ENCODE results near the gene GATA2. TPM values are rescaled to one million over a fixed set of nuclear protein-coding genes. Genes with fewer than 3 reads are reported as not detected.
A peak's percentile ranks its signal among the peaks of the same experiment; 100 is the strongest.

The GATA2 gene
- total RNA-seq (10 to 100 TPM in 3 of 4 donors, 1 to 10 TPM in 1; 9.7 to 18.1 (median 15.4) TPM), polyA plus RNA-seq (14.3 TPM)
- long read RNA-seq, donor 1, partial matches to known transcripts = 28 of 39 reads
- long read RNA-seq, donor 1, other reads (novel, unspliced or antisense) = 9 of 39 reads
- long read RNA-seq, donor 2, partial matches to known transcripts = 7 of 11 reads
- long read RNA-seq, donor 2, other reads (novel, unspliced or antisense) = 4 of 11 reads
- long read RNA-seq, donor 3, partial matches to known transcripts = 32 of 47 reads
- long read RNA-seq, donor 3, other reads (novel, unspliced or antisense) = 13 of 47 reads
- long read RNA-seq, donor 4, partial matches to known transcripts = 12 of 17 reads
- long read RNA-seq, donor 4, other reads (novel, unspliced or antisense) = 3 of 17 reads

DNA sequence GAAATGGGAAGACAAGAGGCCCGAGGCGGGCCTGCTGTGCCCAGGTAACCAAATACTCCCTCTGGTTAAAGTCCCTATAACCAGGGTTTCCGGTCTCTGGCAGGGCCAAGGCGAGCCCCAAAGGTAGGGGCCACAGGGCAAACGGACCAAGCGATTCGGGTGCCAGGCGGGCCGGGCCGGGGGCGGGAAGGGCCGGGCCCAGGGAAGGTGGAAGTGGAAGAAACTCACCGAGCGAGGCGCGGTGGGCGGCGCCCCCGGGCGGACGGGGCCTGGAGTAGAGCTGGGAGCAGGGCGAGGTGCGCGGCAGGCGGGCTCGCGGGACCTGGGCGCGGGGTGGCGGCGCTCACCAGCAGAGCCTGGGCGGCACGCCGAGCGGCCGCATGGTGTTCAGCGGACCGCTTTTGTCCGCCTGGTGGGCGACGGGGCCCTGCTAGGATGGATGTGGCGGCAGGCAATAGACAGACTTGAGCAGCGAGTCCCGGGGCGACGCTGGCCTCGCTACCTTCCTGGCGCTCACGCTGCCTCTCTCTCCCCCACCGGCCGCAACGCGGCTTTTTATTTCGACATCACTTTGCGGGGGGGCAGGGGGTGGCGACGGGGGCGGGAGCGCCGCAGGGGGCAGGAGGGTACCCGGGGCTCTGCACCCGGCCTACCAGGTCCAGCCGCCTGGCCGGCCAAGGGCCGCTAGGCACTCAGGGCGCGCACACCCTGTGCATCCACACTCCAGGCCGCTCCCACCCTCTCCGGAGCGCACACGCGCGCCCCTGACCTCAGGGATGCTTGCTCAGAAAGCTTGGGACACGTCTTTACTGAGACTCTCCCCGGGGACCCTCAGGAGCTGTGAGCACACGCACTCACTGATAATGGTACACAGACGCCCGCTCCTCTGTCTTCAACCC lies at the start of gene GATA2:
Gene GATA2 (minus strand): TSS at position 531 of the 899 bp plus-strand sequence. CDS start 6,170 bp downstream, outside the sequence.
- Histone ChIP-seq H3K4me3 (ENCODE audit: low read length) (no peak within 1 kb of the TSS), H3K9me3 (ENCODE audit: control insufficient read depth, low read length) (no peaks in the 10 kb centered on the region), H3K27me3 (ENCODE audit: control insufficient read depth, insufficient read depth) (no peaks in the 10 kb centered on the region), H3K4me1 (ENCODE audit: control insufficient read depth, insufficient read depth, low read length) (no peaks in the 10 kb centered on the region), H3K27ac (ENCODE audit: low read length) (no peak within 1 kb of the TSS)
- DNase-seq = peak; percentile 47 to 78 (median 66)
- ATAC-seq = peak in 1 of 2 donors; percentile 2
- intact Hi-C loops (cut with DNase I) = loop anchor here (10.0 kb wide), 4 partner anchors 68 to 418 kb away; no protein-coding TSS in a partner anchor
- WGBS = 42% methylated on average over 78 of the region's 78 CpGs

DNA sequence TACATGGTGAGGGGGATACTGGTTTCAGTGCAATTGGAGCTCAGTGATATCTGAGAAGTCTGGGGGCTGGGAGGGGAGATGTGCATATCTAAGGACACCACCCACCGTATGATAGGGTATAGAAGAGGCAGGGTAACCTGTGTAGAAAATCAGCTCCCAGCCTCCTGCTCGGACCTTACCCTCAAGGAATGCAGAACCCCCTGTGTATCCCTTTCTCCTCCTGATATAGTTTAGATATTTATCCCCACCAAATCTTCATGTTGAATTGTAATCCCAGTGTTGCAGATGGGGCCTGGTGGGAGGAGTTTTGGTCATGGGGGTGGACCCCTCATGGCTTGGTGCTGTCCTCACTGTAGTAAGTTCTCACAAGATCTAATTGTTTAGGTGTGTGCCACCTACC lies 48.2 kb upstream of the GATA2 start:
- Histone ChIP-seq H3K4me1 (ENCODE audit: control insufficient read depth, insufficient read depth, low read length) (no peaks in the 10 kb centered on the region), H3K27me3 (ENCODE audit: control insufficient read depth, insufficient read depth) (no peaks in the 10 kb centered on the region), H3K4me3 (ENCODE audit: low read length) (no peak overlapping the region), H3K27ac (ENCODE audit: low read length) (no peak overlapping the region), H3K9me3 (ENCODE audit: control insufficient read depth, low read length) (no peaks in the 10 kb centered on the region)
- intact Hi-C loops (cut with DNase I) = no loop called here
- no peak for DNase-seq
- no peak for ATAC-seq
- 88% methylated on average over 2 of the region's 2 CpGs for WGBS

DNA sequence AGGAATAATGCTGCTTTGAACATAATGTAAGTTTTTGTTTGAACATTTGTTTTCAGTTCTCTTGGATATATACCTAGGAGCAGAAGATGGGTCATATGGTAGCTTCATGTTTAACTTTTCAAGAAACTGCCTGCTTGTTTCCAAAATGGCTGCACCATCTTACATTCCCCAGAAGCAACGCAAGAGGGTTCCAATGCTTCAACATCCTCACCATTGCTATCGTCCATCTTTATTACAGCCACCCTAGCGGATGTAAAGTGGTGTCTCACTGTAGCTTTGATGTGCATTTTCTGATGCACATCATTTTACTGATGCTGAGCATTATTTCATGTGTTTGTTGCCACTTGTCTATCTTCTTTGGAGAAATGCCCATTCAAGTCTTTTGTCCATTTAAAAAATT lies 46.4 kb upstream of the GATA2 start:
- Histone ChIP-seq H3K27me3 (ENCODE audit: control insufficient read depth, insufficient read depth) (no peaks in the 10 kb centered on the region), H3K9me3 (ENCODE audit: control insufficient read depth, low read length) (no peaks in the 10 kb centered on the region), H3K4me3 (ENCODE audit: low read length) (no peak overlapping the region), H3K4me1 (ENCODE audit: control insufficient read depth, insufficient read depth, low read length) (no peaks in the 10 kb centered on the region), H3K27ac (ENCODE audit: low read length) (no peak overlapping the region)
- intact Hi-C loops (cut with DNase I) = no loop called here
- ATAC-seq (no peak), DNase-seq (no peak)
- WGBS = 95% methylated on average over 3 of the region's 3 CpGs

- no peak overlapping the region for H3K4me3 ChIP-seq (ENCODE audit: low read length)
- DNase-seq (no peak), ATAC-seq (no peak)
- H3K27me3 ChIP-seq (ENCODE audit: control insufficient read depth, insufficient read depth) = no peaks in the 10 kb centered on the region
- intact Hi-C loops (cut with DNase I) = no loop called here
- H3K4me1 ChIP-seq (ENCODE audit: control insufficient read depth, insufficient read depth, low read length) = no peaks in the 10 kb centered on the region
- H3K27ac ChIP-seq (ENCODE audit: low read length) = no peak overlapping the region
- WGBS = 75% methylated on average over 4 of the region's 4 CpGs
- no peaks in the 10 kb centered on the region for H3K9me3 ChIP-seq (ENCODE audit: control insufficient read depth, low read length)
These were observed 44.2 kb upstream of the GATA2 start for GRCh38 chr3:128537091-128537703.

DNA sequence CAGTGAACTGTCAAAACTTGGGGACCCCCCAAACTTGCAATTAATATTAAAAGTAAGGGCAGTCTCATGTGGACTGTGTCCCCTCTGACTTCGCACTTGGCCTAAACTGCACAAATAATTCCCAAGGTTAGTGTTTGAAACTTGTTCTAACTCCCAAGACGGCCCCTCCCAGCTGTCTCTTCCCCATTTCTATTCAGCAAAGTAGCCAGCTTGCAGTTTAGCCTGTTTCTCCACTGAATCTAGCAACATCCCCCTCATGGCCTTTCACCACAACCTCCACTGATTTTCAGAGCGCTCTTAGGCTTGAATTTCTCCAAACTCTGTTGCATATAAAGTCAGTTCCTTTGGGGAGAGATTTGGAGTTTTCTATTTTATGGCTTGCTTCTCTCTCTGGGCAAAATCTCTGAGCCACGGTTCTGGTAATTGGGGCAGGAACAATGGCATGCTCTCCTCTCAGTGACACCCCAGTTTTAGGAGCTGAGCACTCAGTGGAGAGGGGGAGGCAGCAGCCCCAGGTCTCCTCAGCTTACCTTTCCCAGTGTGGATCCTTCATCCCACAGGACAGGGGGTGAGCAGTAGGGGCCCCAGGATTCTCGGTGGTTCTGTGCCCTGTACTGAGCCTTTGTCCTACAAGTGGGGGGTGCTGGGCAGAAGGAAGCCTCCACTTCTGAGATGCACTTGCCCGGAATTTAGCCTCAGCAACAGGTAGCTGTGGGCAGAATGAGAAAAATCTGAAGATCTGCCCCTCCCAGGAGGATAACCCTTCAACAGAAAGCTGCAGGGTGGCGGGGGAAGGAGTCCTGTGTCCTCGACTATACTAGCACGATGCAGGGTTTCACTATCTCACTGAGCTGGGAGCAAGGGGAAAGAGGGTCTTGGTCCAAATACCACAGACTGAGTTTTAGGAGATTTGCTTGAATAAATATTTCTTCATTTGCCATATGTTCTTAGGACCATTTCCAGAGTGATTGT lies 39.3 kb upstream of the GATA2 start:
- Histone ChIP-seq H3K9me3 (ENCODE audit: control insufficient read depth, low read length) (no peaks in the 10 kb centered on the region), H3K27ac (ENCODE audit: low read length) (no peak overlapping the region), H3K4me1 (ENCODE audit: control insufficient read depth, insufficient read depth, low read length) (no peaks in the 10 kb centered on the region), H3K27me3 (ENCODE audit: control insufficient read depth, insufficient read depth) (no peaks in the 10 kb centered on the region), H3K4me3 (ENCODE audit: low read length) (no peak overlapping the region)
- ATAC-seq (peak; percentile 11 to 55), DNase-seq (no peak)
- intact Hi-C loops (cut with DNase I) = no loop called here
- WGBS = 70% methylated on average over 9 of the region's 9 CpGs

DNA sequence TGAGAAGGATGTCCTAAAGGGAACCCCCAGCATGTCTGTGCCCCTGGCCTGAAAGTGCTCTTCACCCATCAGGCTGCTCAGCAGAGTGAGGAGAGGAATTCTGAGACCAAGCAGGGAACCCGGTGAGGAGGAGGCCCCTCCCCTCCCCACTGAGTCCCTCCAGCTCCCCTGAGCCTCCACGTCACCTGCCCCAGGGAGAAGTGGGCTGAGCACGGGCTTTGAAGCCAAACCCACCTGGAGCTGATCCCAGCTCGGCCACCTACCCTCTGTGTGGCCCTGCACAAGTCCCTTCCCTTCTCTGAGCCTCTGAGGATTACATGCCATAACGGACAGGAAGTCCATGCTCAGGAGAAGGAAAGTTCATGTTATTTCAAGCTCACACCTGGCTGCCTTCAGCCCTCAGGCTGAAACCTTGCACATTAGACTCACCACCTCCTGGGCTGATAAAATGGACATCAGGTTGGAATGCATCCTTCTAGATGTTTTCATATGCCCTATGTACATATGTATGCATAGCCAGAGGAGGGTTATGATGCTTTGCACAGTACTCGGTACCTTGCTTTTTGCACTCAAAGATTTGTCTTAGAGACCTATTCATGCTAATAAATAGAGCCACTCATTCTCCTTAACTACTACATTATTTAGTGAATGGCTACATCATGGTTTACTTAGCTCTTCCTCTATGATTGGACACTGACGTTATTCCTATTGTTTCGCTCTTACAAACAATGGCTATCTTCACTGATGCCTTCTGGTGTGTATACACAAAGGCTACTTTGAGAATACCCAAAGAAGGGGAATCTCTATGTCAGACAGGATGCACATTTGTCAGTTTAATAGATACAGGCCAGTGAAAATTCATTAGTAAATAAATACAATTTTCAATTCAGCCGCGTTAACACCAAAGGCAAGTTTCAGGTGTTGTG lies 31.6 kb upstream of the GATA2 start:
- Histone ChIP-seq H3K9me3 (ENCODE audit: control insufficient read depth, low read length) (no peaks in the 10 kb centered on the region), H3K4me3 (ENCODE audit: low read length) (no peak overlapping the region), H3K4me1 (ENCODE audit: control insufficient read depth, insufficient read depth, low read length) (no peaks in the 10 kb centered on the region), H3K27me3 (ENCODE audit: control insufficient read depth, insufficient read depth) (no peaks in the 10 kb centered on the region), H3K27ac (ENCODE audit: low read length) (no peak overlapping the region)
- DNase-seq (no peak), ATAC-seq (peak; percentile 31 to 69)
- intact Hi-C loops (cut with DNase I) = no loop called here
- 67% methylated on average over 10 of the region's 10 CpGs for WGBS

DNA sequence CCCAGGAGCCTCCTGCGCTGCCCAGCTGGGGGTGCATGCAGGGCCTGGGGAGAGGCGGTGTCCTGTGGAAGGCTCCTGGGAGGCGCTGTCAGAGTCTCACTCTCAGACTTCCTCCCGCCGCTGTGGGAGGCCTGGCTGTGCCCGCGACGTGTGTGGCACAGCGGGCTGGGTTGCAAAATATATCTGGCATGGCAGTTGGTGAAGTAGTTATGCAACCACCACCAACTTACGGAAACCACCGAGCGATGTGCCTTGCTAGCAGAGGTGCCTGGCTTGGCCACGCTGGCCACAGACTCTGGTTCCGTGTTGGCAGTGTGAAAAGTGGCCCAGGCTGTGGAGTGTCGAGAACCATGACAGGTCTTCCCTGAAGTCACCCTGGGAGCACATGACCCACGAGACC lies 30.6 kb upstream of the GATA2 start:
- intact Hi-C loops (cut with DNase I) = no loop called here
- H3K9me3 ChIP-seq (ENCODE audit: control insufficient read depth, low read length) = no peaks in the 10 kb centered on the region
- 89% methylated on average over 16 of the region's 16 CpGs for WGBS
- ATAC-seq (peak; percentile 21 to 24), DNase-seq (peak in 1 of 3 donors; percentile 44)
- no peak overlapping the region for H3K4me3 ChIP-seq (ENCODE audit: low read length)
- H3K27ac ChIP-seq (ENCODE audit: low read length) = no peak overlapping the region
- H3K4me1 ChIP-seq (ENCODE audit: control insufficient read depth, insufficient read depth, low read length) = no peaks in the 10 kb centered on the region
- H3K27me3 ChIP-seq (ENCODE audit: control insufficient read depth, insufficient read depth) = no peaks in the 10 kb centered on the region

- Histone ChIP-seq H3K9me3 (ENCODE audit: control insufficient read depth, low read length) (no peaks in the 10 kb centered on the region), H3K4me3 (ENCODE audit: low read length) (no peak overlapping the region), H3K4me1 (ENCODE audit: control insufficient read depth, insufficient read depth, low read length) (no peaks in the 10 kb centered on the region), H3K27me3 (ENCODE audit: control insufficient read depth, insufficient read depth) (no peaks in the 10 kb centered on the region), H3K27ac (ENCODE audit: low read length) (no peak overlapping the region)
- DNase-seq (no peak), ATAC-seq (no peak)
- intact Hi-C loops (cut with DNase I) = no loop called here
- WGBS = 98% methylated on average over 1 of the region's 1 CpG
These were observed 28.7 kb upstream of the GATA2 start for GRCh38 chr3:128521715-128522114.

DNA sequence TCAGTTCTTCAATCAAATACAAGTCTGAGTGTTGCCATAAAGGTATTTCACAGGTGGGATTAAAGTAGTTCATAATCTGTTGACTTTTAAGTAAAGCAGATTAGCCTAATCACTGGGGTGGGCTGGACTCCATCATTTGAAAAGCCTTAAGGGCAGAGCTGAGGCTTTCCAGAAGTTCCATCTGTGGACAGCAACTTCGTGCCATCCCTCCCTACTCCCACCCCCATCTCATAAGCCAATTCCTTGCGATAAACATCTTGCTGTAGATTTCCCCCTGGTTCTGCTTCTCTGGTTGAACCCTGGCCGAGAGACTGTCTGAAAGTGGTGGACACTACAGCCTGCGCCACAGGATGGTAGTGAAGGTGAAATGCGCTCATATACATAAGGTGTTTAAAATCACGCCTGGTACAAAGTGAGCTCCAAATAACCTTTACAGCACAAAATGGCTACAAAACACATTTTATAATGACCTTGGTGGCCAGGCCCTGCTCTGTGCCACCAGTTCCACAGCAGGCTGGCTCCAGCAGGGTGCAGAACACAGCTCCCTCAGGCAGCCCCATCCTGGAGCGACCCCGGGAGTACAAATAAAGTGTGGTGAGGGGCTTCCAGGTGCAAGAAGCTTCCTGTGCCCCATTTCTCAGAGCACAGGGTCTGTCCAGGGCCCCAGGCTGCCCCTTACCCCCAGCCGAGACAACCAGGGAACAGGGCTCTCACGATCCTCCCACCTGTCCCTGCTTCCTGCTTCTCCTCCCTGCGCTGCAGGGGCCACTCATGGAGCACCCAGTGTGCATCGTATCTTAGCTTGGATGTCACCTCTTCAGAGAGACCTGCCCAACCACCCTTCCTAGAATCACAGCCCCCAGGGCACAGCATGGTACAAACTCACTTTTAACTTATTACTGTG lies 25.8 kb upstream of the GATA2 start:
- Histone ChIP-seq H3K27me3 (ENCODE audit: control insufficient read depth, insufficient read depth) (no peaks in the 10 kb centered on the region), H3K27ac (ENCODE audit: low read length) (no peak overlapping the region), H3K4me1 (ENCODE audit: control insufficient read depth, insufficient read depth, low read length) (no peaks in the 10 kb centered on the region), H3K4me3 (ENCODE audit: low read length) (no peak overlapping the region), H3K9me3 (ENCODE audit: control insufficient read depth, low read length) (no peaks in the 10 kb centered on the region)
- 78% methylated on average over 12 of the region's 12 CpGs for WGBS
- ATAC-seq = no peak
- intact Hi-C loops (cut with DNase I) = no loop called here
- no peak for DNase-seq

Data from right cardiac atrium (tissue), 5 donors.